Lower leg skin (tissue), 3 donors: ENCODE data around the gene GLI1.

Source experiments
- CTCF ChIP-seq, 3 donors: fragments of 450-650 bp; IDR thresholded peaks; one replicate each; pipeline ENCODE4 v1.5.1; 2016; ENCODE audit warnings: antibody characterized with exemption in 3 of 3, mild to moderate bottlenecking in 3 of 3, moderate library complexity in 2 of 3
- POLR2A ChIP-seq, 2 donors: fragments of 450-650 bp; IDR thresholded peaks; one replicate each; pipeline ENCODE4 v1.6.1; 2016 to 2017; ENCODE audit warnings: antibody characterized with exemption in 2 of 2, mild to moderate bottlenecking in 1 of 2, moderate library complexity in 1 of 2

GRCh38 chr12:57516617-57517153, 57.1 kb downstream of the GLI1 start:
- TF ChIP-seq CTCF (IDR thresholded peaks at IDR 0.05), result no peak
- no peak for TF ChIP-seq POLR2A (IDR thresholded peaks at IDR 0.05)
